ENCODE data around the gene SPINT1.

The SPINT1 gene

GRCh38 chr15:40819048-40819447, 24.8 kb upstream of the SPINT1 start:
- TF ChIP-seq CTCF (IDR thresholded peaks at IDR 0.05; ENCODE audit: low read depth, low read length, missing control alignments), result no peak
- no peak overlapping the region for H3K4me3 ChIP-seq (ENCODE audit: low read depth, low read length)
- DNase-seq (ENCODE audit: low read depth), result no peak

- no peak for DNase-seq (ENCODE audit: low read depth)
- no peak for TF ChIP-seq CTCF (IDR thresholded peaks at IDR 0.05; ENCODE audit: low read depth, low read length, missing control alignments)
- no peak overlapping the region for H3K4me3 ChIP-seq (ENCODE audit: low read depth, low read length)
These were observed 22.7 kb upstream of the SPINT1 start for GRCh38 chr15:40821195-40821594.

- H3K4me3 ChIP-seq (ENCODE audit: low read depth, low read length), result no peak overlapping the region
- no peak for DNase-seq (ENCODE audit: low read depth)
- TF ChIP-seq CTCF (IDR thresholded peaks at IDR 0.05; ENCODE audit: low read depth, low read length, missing control alignments), result no peak
These were observed 20.1 kb upstream of the SPINT1 start for GRCh38 chr15:40823572-40824343.

GRCh38 chr15:40825661-40826422, 18.0 kb upstream of the SPINT1 start:
- H3K4me3 ChIP-seq (ENCODE audit: low read depth, low read length), result no peak overlapping the region
- TF ChIP-seq CTCF (IDR thresholded peaks at IDR 0.05; ENCODE audit: low read depth, low read length, missing control alignments), result no peak
- DNase-seq (ENCODE audit: low read depth), result no peak

- DNase-seq (ENCODE audit: low read depth), result no peak
- H3K4me3 ChIP-seq (ENCODE audit: low read depth, low read length), result no peak overlapping the region
- TF ChIP-seq CTCF (IDR thresholded peaks at IDR 0.05; ENCODE audit: low read depth, low read length, missing control alignments), result no peak
These were observed 17.3 kb upstream of the SPINT1 start for GRCh38 chr15:40826423-40827075.

- no peak for DNase-seq (ENCODE audit: low read depth)
- H3K4me3 ChIP-seq (ENCODE audit: low read depth, low read length), result no peak within 1 kb of the TSS
- no peak for TF ChIP-seq CTCF (IDR thresholded peaks at IDR 0.05; ENCODE audit: low read depth, low read length, missing control alignments)
These were observed 15.3 kb upstream of the SPINT1 start, which contains the start of gene PPP1R14D for GRCh38 chr15:40828447-40829036. Gene PPP1R14D (minus strand): TSS chr15:40828708. CDS start chr15:40828641, 67 bp downstream.

Measured in GM12864 (cell line).